C4-2B (cell line): ENCODE data around the gene IL20RB.

Experiments used
- H3K27ac ChIP-seq: fragments of 450-650 bp; 2 replicates; pipeline ENCODE4 v1.5.1; 2017
- ZFX ChIP-seq: fragments of 450-650 bp; IDR thresholded peaks from 2 replicates; pipeline ENCODE4 v1.6.1; 2017
- TF ChIP-seq, protein P1 (sequence below): fragments of 450-650 bp; conservative IDR thresholded peaks from 2 replicates; pipeline ENCODE4 v1.5.1; 2017; ENCODE audit warnings: mild to moderate bottlenecking

The IL20RB gene, protein sequence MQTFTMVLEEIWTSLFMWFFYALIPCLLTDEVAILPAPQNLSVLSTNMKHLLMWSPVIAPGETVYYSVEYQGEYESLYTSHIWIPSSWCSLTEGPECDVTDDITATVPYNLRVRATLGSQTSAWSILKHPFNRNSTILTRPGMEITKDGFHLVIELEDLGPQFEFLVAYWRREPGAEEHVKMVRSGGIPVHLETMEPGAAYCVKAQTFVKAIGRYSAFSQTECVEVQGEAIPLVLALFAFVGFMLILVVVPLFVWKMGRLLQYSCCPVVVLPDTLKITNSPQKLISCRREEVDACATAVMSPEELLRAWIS

DNA sequence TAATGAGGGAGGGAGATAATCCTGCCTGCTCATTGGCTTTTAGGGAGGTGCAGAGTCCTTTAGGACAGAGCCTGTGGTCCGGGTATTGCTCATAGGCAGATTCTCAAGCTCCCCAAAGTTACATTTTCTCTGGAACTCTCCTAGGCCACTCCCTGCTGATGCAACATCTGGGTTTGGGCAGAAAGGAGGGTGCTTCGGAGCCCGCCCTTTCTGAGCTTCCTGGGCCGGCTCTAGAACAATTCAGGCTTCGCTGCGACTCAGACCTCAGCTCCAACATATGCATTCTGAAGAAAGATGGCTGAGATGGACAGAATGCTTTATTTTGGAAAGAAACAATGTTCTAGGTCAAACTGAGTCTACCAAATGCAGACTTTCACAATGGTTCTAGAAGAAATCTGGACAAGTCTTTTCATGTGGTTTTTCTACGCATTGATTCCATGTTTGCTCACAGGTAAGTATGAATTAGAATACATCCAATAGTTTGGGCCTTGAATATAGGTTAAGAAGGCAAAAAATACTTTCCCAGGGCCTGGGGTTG is at the start of gene IL20RB:
IL20RB (plus strand) TSS at position 233 of the 538 bp plus-strand sequence; CDS start at position 364, 131 bp downstream.
- no peak within 1 kb of the TSS for H3K27ac ChIP-seq
- TF ChIP-seq, protein P1, sequence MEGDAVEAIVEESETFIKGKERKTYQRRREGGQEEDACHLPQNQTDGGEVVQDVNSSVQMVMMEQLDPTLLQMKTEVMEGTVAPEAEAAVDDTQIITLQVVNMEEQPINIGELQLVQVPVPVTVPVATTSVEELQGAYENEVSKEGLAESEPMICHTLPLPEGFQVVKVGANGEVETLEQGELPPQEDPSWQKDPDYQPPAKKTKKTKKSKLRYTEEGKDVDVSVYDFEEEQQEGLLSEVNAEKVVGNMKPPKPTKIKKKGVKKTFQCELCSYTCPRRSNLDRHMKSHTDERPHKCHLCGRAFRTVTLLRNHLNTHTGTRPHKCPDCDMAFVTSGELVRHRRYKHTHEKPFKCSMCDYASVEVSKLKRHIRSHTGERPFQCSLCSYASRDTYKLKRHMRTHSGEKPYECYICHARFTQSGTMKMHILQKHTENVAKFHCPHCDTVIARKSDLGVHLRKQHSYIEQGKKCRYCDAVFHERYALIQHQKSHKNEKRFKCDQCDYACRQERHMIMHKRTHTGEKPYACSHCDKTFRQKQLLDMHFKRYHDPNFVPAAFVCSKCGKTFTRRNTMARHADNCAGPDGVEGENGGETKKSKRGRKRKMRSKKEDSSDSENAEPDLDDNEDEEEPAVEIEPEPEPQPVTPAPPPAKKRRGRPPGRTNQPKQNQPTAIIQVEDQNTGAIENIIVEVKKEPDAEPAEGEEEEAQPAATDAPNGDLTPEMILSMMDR: no peak
- TF ChIP-seq ZFX: no peak

DNA sequence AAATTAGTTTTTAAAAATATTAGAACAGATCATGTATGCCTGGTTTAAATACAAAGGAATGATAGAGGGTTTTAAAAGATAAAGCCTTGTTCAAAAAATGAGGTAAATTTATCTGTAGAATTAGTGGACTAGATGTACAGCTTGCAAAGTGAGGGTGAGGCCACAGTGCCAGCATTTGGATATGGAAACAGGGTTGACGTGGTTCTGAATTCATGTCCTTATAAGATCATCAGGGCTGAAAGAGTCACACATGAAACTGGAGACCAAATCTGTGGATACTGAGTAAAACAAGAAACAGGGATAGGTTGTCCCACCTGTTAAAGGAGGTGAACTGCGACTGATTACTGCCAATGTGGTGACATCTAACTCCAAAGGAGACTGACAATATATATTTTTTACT is 49.5 kb upstream of the IL20RB start:
- no peak overlapping the region for H3K27ac ChIP-seq
- TF ChIP-seq, protein P1: no peak
- no peak for TF ChIP-seq ZFX

DNA sequence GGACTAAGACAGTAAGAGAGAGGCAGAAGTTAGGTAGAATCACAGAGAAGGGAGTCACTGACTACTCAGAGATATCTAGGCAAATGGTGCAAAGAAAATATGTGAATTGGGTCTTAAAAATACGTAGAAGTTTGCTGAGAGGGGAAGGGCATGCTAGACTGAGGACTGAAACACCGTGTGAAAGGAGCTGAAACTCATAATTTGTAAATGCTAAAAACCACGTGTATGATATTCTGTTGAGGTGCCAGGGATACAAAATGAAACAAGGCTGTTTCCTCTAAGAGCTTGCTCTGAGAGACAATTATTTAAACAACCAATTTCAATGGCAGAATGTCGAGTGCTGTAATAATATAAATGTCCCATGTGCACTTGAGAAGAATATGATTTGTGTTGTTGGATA is 48.6 kb upstream of the IL20RB start:
- no peak overlapping the region for H3K27ac ChIP-seq
- TF ChIP-seq, protein P1: no peak
- TF ChIP-seq ZFX: no peak

DNA sequence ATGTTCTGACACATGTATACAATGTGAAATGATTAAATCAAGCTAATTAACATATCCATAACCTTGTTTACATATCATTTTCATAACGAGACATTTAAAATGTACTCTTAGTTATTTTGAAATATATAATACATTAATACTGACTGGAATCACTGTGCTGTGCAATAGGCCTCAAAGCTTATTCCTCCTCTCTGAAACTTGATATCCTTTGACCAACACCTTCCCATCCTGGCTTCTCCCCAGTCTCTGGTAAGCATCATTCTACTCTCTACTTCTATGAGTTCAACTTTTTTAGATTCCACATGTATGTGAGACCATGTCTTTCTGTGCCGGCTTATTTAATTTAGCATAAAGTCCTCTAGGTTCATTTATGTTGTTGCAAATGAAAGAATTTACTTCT is 47.1 kb upstream of the IL20RB start:
- TF ChIP-seq, protein P1: no peak
- no peak for TF ChIP-seq ZFX
- no peak overlapping the region for H3K27ac ChIP-seq

DNA sequence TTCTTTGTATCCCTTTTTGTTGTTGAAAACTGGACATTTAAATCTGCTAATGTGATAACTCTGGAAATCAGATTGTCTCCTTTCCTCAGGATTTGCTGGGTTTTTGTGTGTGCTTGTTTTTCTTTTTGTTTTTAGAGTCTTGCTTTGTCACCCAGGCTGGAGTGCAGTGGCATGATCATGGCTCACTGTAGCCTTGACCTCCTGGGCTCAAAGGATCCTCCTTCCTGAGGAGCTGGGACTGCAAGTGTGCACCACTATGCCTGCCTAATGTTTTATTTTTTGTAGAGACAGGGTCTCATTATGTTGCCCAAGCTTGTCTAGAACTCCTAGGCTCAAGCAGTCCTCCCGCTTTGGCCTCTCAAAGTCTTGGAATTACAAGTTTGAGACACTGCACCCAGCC is 44.6 kb upstream of the IL20RB start:
- no peak for TF ChIP-seq ZFX
- TF ChIP-seq, protein P1: no peak
- H3K27ac ChIP-seq: no peak overlapping the region

DNA sequence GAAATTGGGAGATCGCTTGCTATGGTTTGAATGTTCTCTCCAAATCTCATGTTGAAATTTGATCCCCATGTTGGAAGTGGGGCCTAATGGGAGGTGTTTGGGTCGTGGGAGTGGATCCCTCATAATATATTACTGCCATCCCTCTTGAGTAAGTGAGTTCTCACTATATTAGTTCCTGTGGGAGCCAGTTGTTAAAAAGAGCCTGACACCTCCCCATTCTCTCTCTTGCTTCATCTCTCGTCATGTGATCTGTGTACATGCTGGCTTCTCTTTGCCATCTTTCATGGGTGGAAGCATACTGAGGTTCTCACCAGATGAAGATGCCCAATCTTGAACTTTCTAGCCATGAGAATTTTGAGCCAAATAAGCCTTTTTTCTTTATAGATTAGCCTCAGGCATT is 43.0 kb upstream of the IL20RB start:
- no peak for TF ChIP-seq ZFX
- TF ChIP-seq, protein P1: no peak
- no peak overlapping the region for H3K27ac ChIP-seq

DNA sequence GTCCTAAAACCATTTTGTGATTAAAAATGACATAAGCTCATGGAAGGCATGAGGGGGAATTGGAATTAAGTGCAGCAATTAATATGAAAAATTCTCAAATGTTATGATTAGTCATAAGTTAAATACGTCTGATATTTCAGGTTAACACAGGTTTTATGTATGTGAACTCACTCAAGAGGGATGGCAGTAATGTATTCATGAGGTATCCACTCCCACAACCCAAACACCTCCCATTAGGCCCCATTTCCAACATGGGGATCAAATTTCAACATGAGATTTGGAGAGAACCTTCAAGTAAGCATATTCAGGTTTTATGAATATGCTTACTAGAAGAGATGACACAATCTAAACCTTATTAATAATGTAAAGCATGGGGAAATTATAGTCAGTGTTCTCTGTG is 41.6 kb upstream of the IL20RB start:
- H3K27ac ChIP-seq: no peak overlapping the region
- TF ChIP-seq ZFX: no peak
- TF ChIP-seq, protein P1: no peak
